ENCODE measurements around the gene WNT9B. TPM values are rescaled to one million over a fixed set of nuclear protein-coding genes. Genes with fewer than 3 reads are reported as not detected.
"Not testable (repeated sequence)": the region's sequence is repeated elsewhere in the genome, so short reads cannot be mapped to it uniquely, and the experiment has no call there.

WNT9B gene
- total RNA-seq, 1 donor from 2014 or later: 5.0 TPM

DNA sequence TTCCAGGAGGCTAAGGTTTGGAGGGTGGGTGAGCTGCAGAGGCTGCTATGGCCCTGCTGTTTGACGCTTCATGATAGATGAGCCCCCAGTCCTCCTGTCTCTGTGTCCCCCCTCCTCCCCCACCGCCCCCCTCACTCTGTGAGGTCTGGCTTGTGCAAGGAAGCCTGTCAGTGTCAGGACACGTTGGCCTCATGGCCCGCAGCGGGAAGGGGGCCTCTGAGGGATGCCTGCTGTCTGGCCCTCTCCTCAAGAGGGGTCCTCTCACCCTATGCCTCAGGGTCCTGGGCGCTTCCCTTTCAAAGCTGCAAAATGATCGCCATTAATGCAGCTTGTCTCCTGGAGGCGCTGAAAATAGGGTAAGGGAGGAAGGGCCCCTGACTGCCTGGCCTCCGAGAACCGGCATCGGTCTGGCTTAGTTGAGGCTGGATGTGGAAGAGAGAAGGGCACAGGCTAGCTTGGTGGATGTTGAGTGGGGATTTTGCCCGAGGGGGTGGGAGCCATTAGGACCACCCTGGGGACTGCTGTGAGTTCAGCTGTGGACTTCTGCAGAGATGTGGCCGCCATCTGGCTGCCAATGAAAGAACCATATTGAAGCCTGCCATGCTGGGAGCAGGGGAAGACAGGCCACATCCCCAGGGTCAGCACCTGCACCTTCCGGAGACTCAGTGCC is 56.8 kb downstream of the WNT9B start:
- no peak for DNase-seq (ENCODE audit: low read depth)

DNA sequence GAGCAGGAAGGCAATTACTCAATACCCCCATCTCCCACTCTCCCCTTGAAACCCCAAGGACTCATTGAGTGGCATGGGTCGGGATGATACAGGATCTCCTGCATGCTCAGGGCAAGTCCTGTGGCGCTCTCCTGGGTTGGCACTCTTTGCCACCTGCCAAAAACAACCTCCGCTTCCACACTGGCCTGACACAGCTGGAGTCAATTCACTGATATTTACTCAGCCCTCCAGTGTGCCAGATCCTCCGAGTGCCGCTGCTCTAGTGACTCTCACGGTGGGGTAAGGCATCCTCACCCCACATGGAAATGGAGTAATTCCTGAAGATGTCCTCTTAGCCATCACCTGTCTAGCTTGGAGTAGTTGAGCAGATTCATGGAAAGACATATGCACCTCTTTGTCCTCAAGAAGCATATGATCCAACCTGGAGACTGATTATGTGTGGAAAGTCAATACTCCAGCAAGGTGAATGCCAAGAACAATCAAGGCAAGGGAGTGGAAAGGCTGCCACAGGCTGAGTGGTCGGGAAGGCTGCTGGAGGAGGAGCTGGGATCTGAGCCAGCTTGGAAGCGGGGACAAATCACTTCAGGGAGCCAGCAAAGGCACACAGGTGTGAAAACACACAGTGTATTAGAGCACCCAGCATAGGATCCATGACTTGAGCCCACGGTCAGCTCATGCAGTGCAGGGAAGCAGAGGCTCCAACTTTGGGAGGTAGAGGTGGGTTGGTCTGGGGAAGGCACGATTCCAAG is 59.0 kb downstream of the WNT9B start:
- DNase-seq (ENCODE audit: low read depth): no peak

DNA sequence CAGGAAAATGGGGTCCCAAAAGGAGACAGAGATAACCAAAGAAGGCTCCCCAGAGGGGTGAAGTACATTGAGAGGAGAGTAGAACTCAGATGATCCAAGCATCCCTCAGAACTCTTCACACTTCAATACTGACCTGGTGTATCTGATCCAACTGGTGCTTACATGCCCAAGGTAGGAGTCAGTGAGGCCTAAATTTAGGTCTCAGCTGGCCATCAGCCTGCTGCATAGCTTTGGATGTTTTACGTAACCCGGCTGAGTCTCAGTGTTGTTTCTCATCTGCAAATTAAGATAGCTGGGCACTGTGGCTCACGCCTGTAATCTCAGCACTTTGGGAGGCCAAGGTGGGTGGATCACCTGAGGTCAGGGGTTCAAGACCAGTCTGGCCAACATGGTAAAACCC is 59.9 kb downstream of the WNT9B start:
- DNase-seq (ENCODE audit: low read depth): no peak

DNA sequence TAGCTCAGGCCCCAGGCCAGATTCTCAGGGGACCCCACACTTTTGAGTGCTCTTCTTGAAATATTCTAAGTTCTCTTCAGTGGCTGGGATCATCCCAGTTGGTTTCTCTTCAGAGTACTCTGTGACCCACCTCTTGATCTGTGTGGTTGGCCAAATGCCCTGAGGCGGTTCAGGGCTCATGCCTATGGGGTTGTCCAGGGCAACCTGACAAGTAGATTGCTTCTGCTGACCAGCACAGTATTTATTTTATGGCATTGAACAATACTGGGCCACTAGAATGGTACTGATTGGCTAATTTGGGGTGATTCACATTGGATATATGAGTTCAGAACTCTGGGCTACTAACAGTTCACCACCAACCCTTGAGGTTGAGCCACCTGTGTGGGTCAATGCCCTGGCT is 64.2 kb downstream of the WNT9B start:
- DNase-seq (ENCODE audit: low read depth): no peak

DNA sequence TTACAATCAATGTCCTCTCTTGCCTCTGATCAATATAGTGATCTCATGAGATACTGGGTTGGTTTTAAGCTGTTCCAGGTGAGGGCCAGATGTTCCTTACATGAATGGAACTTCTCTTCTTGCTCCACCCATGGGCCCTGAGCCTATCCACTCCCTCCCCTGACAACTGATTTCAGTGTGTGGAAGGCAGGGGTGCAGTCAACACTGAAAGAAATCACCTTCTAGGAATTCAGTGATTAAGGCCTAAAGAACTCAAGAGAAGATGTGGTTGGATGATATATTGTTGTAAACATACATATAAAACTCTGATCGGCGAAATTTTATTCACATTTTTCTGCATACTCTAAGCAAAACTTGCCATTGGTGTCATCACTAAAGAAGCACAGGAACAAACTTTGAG is 64.8 kb downstream of the WNT9B start:
- DNase-seq (ENCODE audit: low read depth): no peak

DNA sequence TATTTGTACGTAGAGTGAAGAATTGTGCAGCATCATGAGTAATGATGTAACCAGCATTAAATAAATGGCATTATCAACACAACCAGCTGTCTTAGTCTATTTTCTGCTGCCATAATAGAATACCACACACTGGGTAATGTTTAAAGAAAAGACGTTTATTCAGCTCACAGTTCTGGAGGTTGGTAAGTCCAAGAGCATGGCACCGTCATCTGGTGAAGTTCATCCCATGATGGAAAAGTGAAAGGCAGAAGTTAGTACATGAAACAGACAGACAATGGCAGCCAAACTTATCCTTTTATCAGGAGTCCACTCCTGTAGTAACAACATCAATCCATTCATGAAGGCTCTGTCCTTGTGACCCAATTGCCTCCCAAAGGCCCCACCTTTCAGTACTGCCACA is 65.2 kb downstream of the WNT9B start:
- no peak for DNase-seq (ENCODE audit: low read depth)

DNA sequence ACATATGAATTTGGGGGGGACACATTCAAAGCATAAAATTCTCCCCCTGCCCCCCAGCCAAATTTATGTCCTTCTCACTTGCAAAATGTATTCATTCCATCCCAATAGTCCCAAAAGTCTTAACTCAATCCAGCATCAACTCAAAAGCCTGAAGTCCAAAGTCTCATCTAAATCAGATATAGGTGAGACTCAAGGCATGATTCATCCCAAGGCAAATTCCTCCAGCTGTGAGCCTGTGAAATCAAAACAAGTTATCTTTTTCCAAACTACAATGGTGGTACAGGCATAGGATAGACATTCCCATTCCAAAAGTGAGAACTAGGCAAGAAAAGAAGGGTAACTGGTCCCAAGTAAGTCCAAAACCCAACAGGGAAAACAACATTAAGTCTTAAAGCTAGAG is 65.7 kb downstream of the WNT9B start:
- DNase-seq (ENCODE audit: low read depth): no peak

DNA sequence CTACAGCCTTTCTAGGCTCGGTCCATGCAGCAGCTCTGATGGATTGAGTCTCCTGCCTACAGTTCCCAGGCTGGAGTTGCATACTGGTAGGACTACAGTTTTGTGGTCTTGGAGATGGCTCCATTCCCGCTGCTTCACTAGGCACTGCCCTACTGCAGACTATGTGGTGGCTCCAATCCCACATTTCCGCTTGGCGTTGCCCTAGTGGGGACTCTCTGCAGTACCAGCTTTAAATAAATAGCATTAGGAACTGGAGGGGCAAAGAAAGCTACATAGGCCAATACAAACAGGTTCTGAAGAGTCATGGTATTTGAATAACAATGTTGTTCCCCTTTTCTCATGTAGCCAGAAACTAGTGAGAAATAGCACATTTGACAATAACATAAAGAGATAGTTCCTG is 66.1 kb downstream of the WNT9B start:
- DNase-seq (ENCODE audit: low read depth): no peak

DNA sequence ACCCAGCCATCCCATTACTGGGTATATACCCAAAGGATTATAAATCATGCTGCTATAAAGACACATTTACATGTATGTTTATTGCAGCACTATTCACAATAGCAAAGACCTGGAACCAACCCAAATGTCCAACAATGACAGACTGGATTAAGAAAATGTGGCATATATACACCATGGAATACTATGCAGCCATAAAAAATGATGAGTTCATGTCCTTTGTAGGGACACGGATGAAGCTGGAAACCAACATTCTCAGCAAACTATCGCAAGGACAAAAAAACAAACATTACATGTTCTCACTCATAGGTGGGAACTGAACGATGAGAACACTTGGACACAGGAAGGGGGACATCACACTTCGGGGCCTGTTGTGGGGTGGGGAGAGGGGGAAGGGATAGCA is 70.6 kb downstream of the WNT9B start:
- DNase-seq (ENCODE audit: low read depth): not testable (repeated sequence)

DNA sequence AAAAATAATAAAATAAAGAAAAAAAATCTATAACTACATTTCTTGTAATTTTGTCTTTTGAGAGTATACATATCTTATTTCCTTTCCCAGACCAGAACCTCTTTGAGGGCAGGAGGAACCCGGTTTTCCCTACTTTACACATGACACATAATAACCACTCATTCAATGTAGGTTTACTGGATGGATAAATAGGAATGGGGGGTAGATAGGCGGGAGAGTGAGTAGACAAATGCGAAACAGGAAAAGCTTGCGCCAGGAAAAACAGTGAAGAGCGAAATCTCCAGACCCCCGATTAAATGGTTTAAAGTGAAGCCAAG is 71.1 kb downstream of the WNT9B start:
- DNase-seq (ENCODE audit: low read depth): no peak

DNA sequence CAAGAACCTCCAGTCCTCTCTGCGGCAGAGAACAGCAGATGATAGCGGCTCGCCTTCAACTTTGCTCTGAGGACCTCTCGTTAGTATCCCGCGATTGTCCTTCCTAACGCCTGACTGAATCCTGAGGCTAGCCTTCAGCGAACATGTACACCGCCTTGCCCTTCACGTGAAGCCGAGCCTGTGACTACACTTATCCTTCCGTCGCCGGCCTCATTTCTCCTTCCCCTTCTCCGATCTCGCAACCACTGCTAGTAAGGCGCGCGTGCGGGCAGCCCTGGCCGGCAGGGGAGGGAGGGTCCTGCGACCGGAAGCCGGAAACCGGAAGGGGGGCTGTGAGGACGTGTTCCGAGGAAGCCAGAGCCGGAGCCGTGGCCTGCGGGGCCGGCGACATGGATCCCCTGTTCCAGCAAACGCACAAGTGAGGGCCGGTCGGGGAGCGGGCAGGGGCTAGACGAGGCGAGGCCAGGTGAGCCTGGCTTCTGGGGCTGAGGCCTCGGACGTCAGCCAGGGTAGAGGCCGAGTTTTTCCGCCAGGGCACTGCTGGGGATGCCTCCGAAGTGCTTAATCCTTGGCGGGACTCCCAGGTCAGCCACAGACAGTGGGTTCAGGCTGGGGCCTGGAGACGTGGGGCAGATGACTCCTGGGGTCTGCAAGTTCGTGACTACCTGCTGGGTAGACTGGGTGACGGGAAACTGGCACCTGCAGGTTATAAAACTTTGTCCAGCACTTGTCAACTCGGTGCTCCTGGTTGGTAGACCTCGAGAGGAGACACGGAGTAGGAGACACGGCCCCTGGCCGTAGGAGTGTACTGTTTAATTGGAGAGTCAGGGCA is 71.6 kb downstream of the WNT9B start, which contains the start of gene GOSR2:
GOSR2 (plus strand) TSS at position 357 of the 832 bp plus-strand sequence; CDS start at position 390, 33 bp downstream.
- peak; percentile 86 for DNase-seq (ENCODE audit: low read depth)

DNA sequence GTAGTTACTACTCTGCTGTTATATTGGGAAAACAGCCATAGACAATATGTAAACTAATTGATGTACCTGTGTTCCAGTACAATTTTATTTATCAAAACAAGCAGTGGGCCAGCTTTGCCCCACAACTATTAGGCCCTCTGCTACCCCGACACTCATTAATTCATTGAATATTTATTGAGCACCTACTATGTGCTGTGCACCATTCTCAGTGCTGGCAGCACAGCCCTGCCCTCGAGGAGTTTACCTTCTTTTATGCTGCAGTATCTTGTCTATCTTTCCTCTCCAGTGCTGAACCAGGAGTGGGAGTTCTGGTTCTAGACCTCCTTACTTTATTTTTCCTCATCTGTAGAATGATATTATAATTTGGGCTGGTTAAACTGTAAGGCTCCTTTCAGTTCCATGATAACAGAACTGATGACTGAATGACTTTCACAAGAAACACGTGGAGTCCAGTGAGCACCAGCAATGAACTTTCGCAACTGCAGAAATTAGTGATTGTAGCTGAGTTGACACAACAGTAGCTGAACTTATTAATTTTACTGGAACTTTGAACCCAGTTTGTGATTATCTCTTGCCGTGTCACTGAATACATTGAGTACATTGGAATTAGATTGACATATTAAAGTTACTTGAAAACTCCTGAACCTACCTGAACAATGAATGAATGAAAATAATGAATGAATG is 73.9 kb downstream of the WNT9B start:
- DNase-seq (ENCODE audit: low read depth): peak; percentile 27

DNA sequence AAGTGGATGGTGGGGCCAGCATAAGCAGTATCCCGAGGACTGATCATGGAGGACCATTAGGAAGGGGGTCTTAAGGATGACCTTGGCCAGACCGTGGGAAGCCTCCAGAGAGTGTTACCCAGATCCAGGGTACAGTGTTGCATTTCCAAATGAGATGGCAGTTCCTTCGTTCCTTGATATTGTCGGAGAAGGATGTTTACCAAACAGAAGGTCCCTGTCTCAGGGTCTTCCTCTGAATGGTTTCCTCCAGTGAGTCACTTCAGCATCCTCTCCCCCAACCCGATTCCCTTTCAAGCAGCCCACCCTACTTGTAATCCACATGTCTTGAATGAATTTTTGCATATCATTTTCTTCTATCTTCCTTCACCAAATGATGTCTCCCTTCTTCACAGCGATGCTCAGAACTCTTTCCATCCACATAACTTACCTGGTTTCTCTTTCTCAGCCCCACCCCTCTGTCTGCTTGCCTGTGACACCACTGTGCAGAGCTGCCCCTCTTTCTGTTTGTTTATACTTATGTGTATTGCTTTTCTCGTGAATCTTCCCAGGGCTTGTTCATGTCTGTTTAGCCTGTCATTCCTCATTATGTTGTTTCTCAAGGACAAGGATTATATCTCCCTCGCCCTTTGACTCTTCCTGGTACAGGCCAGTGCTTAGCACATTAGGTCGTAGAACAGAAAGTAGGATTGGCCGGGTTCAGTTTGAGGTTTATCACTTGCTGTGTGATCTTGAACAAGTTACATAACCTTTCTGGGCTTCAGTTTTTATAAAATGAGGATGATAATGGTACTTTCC is 77.3 kb downstream of the WNT9B start:
- no peak for DNase-seq (ENCODE audit: low read depth)

DNA sequence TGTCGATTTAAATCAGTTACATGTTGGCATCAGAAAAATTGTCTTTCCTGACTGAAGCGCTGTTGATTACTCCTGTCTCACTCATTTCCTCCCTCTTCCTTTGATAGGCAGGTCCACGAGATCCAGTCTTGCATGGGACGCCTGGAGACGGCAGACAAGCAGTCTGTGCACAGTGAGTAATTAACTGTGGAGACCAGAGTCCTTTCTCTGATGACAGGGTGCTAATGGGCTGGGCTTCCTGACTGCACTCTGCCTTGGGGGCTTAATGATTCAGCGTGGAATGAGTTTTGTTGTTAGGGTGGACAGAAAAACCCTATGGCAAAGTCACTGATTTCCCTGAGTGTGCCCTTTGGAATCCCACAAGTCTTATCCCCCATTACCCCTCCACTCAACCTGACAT is 78.0 kb downstream of the WNT9B start:
- DNase-seq (ENCODE audit: low read depth): peak; percentile 88

DNA sequence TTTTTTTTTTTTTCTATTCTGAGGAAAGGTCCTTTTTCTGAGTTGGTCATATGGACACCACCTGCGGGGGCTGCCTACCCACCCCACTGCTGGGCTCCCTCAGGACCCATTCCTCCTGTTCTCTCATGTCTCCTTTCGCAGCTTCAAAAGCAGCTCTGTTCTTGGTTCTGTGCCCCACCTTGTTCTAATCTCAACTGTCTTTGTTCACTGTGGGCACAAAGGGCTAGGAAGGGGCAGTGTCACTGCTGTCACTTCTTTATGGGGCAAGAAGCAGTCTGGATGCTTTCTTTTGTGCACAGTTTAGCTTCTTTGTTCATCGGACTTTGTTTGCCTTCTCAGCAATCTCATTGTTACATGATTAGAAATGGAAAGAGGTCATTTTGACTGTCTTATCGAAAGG is 78.7 kb downstream of the WNT9B start:
- no peak for DNase-seq (ENCODE audit: low read depth)

DNA sequence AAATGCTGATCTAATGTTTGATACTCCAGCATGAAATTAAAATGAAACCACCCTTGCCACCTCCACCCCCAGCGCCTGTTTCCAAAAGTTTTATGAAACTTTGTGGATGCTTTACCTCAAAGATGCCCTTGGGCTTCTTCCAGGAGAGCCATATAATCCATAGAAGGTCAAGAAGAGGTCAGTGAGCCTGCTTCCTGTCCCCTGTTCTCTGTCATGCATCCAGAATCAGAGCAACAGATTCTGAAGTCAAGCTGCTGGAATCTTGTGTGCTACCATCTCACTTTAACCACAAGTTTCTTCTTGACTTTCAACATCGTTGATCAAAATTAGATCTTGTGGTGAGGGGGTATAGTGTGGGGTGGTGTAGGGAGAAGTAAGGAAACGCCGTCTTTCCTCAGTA is 80.2 kb downstream of the WNT9B start:
- DNase-seq (ENCODE audit: low read depth): no peak

DNA sequence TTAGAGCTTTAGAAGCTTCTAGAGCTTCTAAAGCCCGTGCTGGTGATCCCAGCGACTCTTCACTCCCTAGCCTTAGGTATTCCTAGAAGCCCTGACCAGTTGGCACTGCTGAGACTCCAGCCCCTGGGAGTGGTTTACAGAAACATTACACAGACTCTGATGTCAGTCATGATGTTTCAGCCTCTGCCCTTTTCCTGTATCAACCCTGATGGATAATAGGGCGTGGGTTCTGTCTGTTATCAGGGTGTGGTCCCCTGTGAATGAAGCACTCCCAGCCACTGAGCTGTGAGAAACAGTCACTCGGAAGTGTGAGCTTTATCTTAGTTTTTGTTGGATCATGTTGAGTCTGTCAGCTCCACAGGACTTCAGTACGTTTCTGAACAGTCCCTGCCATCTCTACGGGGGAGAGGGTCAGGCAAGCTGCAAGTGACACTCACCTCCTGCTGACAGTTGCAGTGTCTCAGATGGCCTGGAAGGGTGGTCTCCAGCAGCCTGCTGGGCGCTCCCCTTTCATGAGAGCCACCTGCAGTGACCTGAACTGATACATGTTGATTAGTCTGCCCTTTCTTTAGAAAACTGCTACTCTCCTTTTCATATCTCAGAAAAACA is 84.4 kb downstream of the WNT9B start:
- no peak for DNase-seq (ENCODE audit: low read depth)

Data from renal cortical epithelial cell (primary cell).